Measurements from ENCODE around the gene PDE10A. TPM values are rescaled to one million over a fixed set of nuclear protein-coding genes. Genes with fewer than 3 reads are reported as not detected.

Gene PDE10A
- total RNA-seq, 1 experiment from 2014 or later = 1.8 TPM

GRCh38 chr6:165580136-165580535 lies 82.9 kb downstream of the PDE10A start:
- POLR2A ChIA-PET = no interaction called here
- CTCF ChIA-PET = interaction anchor here (1.0 kb wide), 1 partner anchor 24 kb away, joined by 3 read pairs; no protein-coding TSS in a partner anchor
- no peaks in the 10 kb centered on the region for H3K36me3 Mint-ChIP-seq (ENCODE audit: insufficient read depth, unreplicated experiment)
- BruUV-seq (replicated peaks) = no TSS peak
- H3K27ac Mint-ChIP-seq (ENCODE audit: low read depth, unreplicated experiment) = no peak overlapping the region
- H3K4me3 Mint-ChIP-seq (ENCODE audit: unreplicated experiment) = no peak overlapping the region
- no peaks in the 10 kb centered on the region for H3K27me3 Mint-ChIP-seq (ENCODE audit: insufficient read depth, unreplicated experiment)
- TF ChIP-seq CTCF (IDR thresholded peaks at IDR 0.05; ENCODE audit: unreplicated experiment) = no peak
- DNase-seq (ENCODE audit: unreplicated experiment) = peak; percentile 30
- intact Hi-C loops (cut with micrococcal nuclease) = no loop called here
- H3K4me1 Mint-ChIP-seq (ENCODE audit: insufficient read depth, unreplicated experiment) = peaks cover 7% of the 10 kb centered on the region
- no peaks in the 10 kb centered on the region for H3K9me3 Mint-ChIP-seq (ENCODE audit: unreplicated experiment)

- no TSS peak for BruUV-seq (replicated peaks)
- DNase-seq (ENCODE audit: unreplicated experiment) = no peak
- Mint-ChIP-seq H3K4me3 (ENCODE audit: unreplicated experiment) (no peak overlapping the region), H3K36me3 (ENCODE audit: insufficient read depth, unreplicated experiment) (no peaks in the 10 kb centered on the region), H3K4me1 (ENCODE audit: insufficient read depth, unreplicated experiment) (peaks cover under 1% of the 10 kb centered on the region), H3K9me3 (ENCODE audit: unreplicated experiment) (no peaks in the 10 kb centered on the region), H3K27ac (ENCODE audit: low read depth, unreplicated experiment) (no peak overlapping the region), H3K27me3 (ENCODE audit: insufficient read depth, unreplicated experiment) (no peaks in the 10 kb centered on the region)
- no peak for TF ChIP-seq CTCF (IDR thresholded peaks at IDR 0.05; ENCODE audit: unreplicated experiment)
- POLR2A ChIA-PET = no interaction called here
- intact Hi-C loops (cut with micrococcal nuclease) = no loop called here
- CTCF ChIA-PET = interaction anchor here (0.6 to 1.0 kb wide), 2 partner anchors 23 to 1867 kb away, joined by 3 read pairs; no protein-coding TSS in a partner anchor
Observed at GRCh38 chr6:165579151-165579550, 83.9 kb downstream of the PDE10A start.

GRCh38 chr6:165577556-165577955 lies 85.5 kb downstream of the PDE10A start:
- ChIA-PET CTCF (interaction anchor here (1.2 kb wide), 1 partner anchor 11 kb away, joined by 3 read pairs; no protein-coding TSS in a partner anchor), POLR2A (no interaction called here)
- Mint-ChIP-seq H3K27me3 (ENCODE audit: insufficient read depth, unreplicated experiment) (no peaks in the 10 kb centered on the region), H3K4me1 (ENCODE audit: insufficient read depth, unreplicated experiment) (peaks cover 11% of the 10 kb centered on the region), H3K9me3 (ENCODE audit: unreplicated experiment) (no peaks in the 10 kb centered on the region), H3K4me3 (ENCODE audit: unreplicated experiment) (no peak overlapping the region), H3K27ac (ENCODE audit: low read depth, unreplicated experiment) (no peak overlapping the region), H3K36me3 (ENCODE audit: insufficient read depth, unreplicated experiment) (no peaks in the 10 kb centered on the region)
- no peak for TF ChIP-seq CTCF (IDR thresholded peaks at IDR 0.05; ENCODE audit: unreplicated experiment)
- no peak for DNase-seq (ENCODE audit: unreplicated experiment)
- BruUV-seq (replicated peaks) = no TSS peak
- intact Hi-C loops (cut with micrococcal nuclease) = no loop called here

- no peaks in the 10 kb centered on the region for H3K9me3 Mint-ChIP-seq (ENCODE audit: unreplicated experiment)
- H3K4me3 Mint-ChIP-seq (ENCODE audit: unreplicated experiment) = no peak overlapping the region
- intact Hi-C loops (cut with micrococcal nuclease) = no loop called here
- TF ChIP-seq CTCF (IDR thresholded peaks at IDR 0.05; ENCODE audit: unreplicated experiment) = no peak
- CTCF ChIA-PET = interaction anchor here (1.2 kb wide), 1 partner anchor 275 kb away, joined by 3 read pairs; no protein-coding TSS in a partner anchor
- H3K4me1 Mint-ChIP-seq (ENCODE audit: insufficient read depth, unreplicated experiment) = peaks cover 11% of the 10 kb centered on the region
- POLR2A ChIA-PET = interaction anchor here (0.6 kb wide), 1 partner anchor 1027 kb away, joined by 3 read pairs; no protein-coding TSS in a partner anchor
- H3K36me3 Mint-ChIP-seq (ENCODE audit: insufficient read depth, unreplicated experiment) = no peaks in the 10 kb centered on the region
- no TSS peak for BruUV-seq (replicated peaks)
- no peak overlapping the region for H3K27ac Mint-ChIP-seq (ENCODE audit: low read depth, unreplicated experiment)
- no peak for DNase-seq (ENCODE audit: unreplicated experiment)
- H3K27me3 Mint-ChIP-seq (ENCODE audit: insufficient read depth, unreplicated experiment) = no peaks in the 10 kb centered on the region
Observed at GRCh38 chr6:165575158-165575549, 87.9 kb downstream of the PDE10A start.

Data from MCF 10A (cell line).